Right lung (tissue), 5 donors: ENCODE results near the gene ZNG1C. TPM values are rescaled to one million over a fixed set of nuclear protein-coding genes. Genes with fewer than 3 reads are reported as not detected.
"Not testable (repeated sequence)": the region's sequence is repeated elsewhere in the genome, so short reads cannot be mapped to it uniquely, and the experiment has no call there.

Experiments
- DNase-seq, 2 donors: peaks; one replicate each; pipeline ENCODE4 v3.0.0-alpha.2; 2013
- polyA plus RNA-seq, 5 donors: library from polyadenylated mRNA; unstranded; fragments of 120-200 nt; gene quantifications; one replicate each; pipeline versions ENCODE4 v1.2.1 to v1.2.3, GENCODE V29; 2013; ENCODE audit warnings: inconsistent platforms in 1 of 5, low replicate concordance in 1 of 5; ENCODE audit not compliant: insufficient read length in 5 of 5, insufficient read depth in 1 of 5

The ZNG1C gene
- polyA plus RNA-seq, 5 donors, result 21.7 to 26.5 (median 25.8) TPM

- not testable (repeated sequence) for DNase-seq
Measured at GRCh38 chr9:68338000-68338399, 96.2 kb downstream of the ZNG1C start.

GRCh38 chr9:68342265-68343025 lies 100.7 kb downstream of the ZNG1C start:
- DNase-seq, result not testable (repeated sequence)

- DNase-seq, result not testable (repeated sequence)
Measured at GRCh38 chr9:68343242-68343641, 101.5 kb downstream of the ZNG1C start.

GRCh38 chr9:68343992-68344391 lies 102.2 kb downstream of the ZNG1C start:
- peak; percentile 16 to 22 for DNase-seq

Other genes with a start within 250 kb of the ZNG1C start
- gene FOXD4L3, start 60.9 kb downstream of the ZNG1C start, polyA plus RNA-seq, result under 1 TPM in 1 of 5 donors, not detected in 4; 0.28 TPM
- 10 to 100 TPM; 47.4 to 61.8 (median 54.6) TPM for gene PGM5, start 114.6 kb downstream of the ZNG1C start, polyA plus RNA-seq